LNCAP (cell line): Measurements from ENCODE around the gene HYLS1.

Experiments used
- TF ChIP-seq, protein P1 (sequence below): fragments of 450-650 bp; IDR thresholded peaks from 2 replicates; pipeline ENCODE4 v1.5.1; 2017; ENCODE audit warnings: mild to moderate bottlenecking

Gene HYLS1

GRCh38 chr11:125892994-125893393 lies 5.5 kb downstream of the HYLS1 start:
- TF ChIP-seq, protein P1, sequence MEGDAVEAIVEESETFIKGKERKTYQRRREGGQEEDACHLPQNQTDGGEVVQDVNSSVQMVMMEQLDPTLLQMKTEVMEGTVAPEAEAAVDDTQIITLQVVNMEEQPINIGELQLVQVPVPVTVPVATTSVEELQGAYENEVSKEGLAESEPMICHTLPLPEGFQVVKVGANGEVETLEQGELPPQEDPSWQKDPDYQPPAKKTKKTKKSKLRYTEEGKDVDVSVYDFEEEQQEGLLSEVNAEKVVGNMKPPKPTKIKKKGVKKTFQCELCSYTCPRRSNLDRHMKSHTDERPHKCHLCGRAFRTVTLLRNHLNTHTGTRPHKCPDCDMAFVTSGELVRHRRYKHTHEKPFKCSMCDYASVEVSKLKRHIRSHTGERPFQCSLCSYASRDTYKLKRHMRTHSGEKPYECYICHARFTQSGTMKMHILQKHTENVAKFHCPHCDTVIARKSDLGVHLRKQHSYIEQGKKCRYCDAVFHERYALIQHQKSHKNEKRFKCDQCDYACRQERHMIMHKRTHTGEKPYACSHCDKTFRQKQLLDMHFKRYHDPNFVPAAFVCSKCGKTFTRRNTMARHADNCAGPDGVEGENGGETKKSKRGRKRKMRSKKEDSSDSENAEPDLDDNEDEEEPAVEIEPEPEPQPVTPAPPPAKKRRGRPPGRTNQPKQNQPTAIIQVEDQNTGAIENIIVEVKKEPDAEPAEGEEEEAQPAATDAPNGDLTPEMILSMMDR, result no peak

GRCh38 chr11:125901872-125902271 lies 14.4 kb downstream of the HYLS1 start:
- TF ChIP-seq, protein P1, result no peak

DNA sequence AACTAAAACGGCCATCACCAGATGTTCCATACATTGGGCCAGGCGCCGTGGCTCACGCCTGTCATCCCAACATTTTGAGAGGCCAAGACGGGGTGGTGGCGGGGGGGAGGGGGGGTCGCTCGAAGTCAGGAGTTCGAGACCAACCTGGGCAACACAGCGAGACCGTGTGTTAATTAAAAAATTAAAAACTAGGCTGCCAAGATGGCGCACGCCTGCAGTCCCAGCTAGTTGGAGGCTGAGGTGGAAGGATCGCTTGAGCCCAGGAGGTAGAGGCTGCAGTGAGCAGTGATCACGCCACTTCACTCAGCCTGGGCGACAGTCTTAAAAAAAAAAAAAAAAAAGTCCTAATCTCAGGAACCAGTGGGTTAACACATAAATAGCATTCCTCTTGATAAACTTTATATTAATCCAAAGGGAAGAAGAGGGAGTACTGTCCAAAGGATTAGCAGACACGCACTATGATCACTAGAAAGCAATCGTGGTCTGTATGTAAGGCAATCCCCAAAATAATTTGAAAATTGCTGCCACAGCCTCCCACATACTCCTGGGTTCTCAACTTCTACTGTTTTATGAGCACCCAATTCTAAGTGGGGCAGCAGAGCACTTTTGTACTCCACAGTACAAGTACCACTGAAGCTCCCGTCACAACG lies 14.9 kb downstream of the HYLS1 start:
- TF ChIP-seq, protein P1, result no peak

DNA sequence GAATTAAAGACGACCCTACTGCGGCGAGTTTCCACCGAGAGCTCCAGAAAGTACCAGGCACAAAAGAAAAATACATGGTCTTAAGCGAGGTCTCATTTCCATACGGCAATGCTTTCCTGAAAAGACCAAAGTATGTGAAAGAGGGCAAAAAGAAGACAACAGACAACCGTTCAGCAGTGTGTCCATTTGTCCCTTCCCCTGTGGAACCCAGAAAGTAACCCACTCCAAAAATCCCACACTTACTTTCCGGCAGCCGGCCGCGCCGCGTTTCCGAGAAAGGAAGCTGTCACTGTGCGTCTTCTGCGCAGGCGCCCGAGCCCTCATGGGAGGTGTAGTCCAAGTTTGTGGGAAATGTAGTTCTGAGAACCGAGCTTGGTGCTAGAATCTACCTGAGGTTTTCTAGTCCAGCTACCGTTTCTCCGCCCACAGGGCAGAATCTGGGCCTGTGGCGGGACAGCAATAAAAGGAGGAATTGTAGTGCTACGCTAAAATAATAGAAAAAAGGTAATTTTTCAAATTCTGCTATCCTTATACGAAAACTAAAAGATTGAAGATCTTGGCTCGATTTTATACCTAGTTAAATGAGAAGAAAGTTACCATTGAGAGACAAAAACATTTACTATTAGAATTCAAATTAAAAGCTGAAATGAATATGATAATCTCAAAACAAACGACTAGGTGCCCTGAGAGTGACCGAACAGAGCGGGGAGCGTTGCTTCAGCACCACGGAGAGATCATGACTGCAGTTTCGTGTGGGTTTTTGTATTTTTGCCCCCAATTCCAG lies 15.7 kb downstream of the HYLS1 start, which contains the start of gene PUS3:
TSS of gene PUS3 (minus strand) at position 280 of the 784 bp plus-strand sequence. CDS start 6,922 bp downstream, outside the sequence.
- TF ChIP-seq, protein P1, result no peak

GRCh38 chr11:125903711-125904659 lies 16.5 kb downstream of the HYLS1 start, which contains the start of gene DDX25:
DDX25 (plus strand) TSS chr11:125904508; CDS start chr11:125904518, 10 bp downstream.
- TF ChIP-seq, protein P1, result no peak

DNA sequence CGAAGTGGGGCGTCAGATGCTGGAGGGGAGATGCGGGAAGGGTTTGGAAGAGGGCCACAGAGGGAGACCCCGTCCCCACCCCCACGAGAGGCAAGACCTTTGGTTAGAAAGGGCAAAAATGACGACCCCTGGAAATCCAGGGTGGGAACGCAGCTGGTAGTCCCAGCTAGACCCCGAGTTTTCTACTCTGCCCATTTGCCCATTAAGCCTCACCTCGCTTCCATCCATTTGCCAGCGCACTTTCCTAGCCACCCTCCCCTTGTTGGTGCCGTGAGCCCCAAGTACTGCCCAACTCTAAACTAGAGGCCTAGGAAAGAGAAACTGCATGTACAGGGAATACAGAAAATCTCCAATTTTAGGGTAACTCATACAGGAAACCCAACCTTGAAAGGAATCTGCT lies 17.2 kb downstream of the HYLS1 start:
- TF ChIP-seq, protein P1, result no peak

DNA sequence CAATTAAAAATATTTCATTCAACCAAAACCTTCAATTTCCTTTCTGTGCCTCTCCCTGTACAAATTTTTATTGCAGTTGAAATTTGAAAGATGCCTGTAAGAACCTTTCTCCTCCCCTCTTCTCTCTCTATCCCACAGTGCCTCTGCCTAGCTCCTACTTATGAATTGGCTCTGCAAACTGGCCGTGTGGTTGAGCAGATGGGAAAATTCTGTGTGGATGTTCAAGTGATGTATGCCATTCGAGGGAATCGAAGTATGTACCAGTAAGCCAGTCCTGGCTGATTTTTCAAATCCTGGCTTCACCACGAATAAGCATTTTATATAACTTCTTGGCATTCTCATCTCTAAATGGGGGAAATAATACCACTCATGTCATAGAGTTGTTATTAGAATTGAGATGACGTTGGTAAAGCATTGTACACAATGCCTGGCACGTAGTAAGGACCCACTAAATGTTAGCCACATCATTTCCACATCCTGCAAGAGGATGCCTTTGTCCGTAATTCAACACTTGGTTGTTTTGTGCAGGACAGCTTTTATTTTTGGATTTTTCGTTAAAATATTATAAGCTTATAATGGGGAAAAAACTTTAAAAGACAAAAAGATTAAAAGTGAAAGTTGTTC lies 22.9 kb downstream of the HYLS1 start:
- TF ChIP-seq, protein P1, result no peak
